ENCODE data around the gene CCDC88A. TPM values are rescaled to one million over a fixed set of nuclear protein-coding genes. Genes with fewer than 3 reads are reported as not detected.
"Not testable (repeated sequence)": the region's sequence is repeated elsewhere in the genome, so short reads cannot be mapped to it uniquely, and the experiment has no call there.

Gene CCDC88A
- total and polyA plus RNA-seq, 8 donors: 10.2 to 30.1 (median 18.8) TPM

DNA sequence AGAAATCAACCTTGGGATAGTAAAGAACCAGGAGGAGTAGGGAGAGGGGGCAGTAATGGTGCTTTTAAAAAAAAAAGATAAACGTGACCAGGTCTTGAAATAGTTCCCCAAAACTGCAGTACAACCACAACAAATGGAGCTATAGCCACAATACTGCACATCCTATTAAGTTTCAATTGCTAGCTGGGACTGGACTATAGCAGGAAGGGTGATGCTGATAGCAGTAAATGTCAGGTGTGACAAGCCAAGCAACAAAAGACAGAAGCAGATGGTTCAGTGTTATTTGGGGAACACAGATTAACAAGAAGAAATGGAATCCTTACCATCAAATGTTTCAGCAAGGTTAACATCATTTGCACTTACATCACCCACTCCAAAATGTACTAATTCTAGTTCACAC lies 177.0 kb downstream of the CCDC88A start:
- H3K36me3 ChIP-seq: peaks cover 0 to 21% (median 5%) of the 10 kb centered on the region in 3 donors
- H3K4me1 ChIP-seq: no peaks in the 10 kb centered on the region
- H3K27me3 ChIP-seq: no peaks in the 10 kb centered on the region
- ATAC-seq: no peak
- intact Hi-C loops (cut with DNase I): no loop called here
- no peak overlapping the region for H3K4me3 ChIP-seq
- WGBS, 2 donors: 47 to 50% methylated on average over 1 of the region's 1 CpG
- no peaks in the 10 kb centered on the region for H3K9me3 ChIP-seq
- no peak for DNase-seq
- TF ChIP-seq, protein P1, sequence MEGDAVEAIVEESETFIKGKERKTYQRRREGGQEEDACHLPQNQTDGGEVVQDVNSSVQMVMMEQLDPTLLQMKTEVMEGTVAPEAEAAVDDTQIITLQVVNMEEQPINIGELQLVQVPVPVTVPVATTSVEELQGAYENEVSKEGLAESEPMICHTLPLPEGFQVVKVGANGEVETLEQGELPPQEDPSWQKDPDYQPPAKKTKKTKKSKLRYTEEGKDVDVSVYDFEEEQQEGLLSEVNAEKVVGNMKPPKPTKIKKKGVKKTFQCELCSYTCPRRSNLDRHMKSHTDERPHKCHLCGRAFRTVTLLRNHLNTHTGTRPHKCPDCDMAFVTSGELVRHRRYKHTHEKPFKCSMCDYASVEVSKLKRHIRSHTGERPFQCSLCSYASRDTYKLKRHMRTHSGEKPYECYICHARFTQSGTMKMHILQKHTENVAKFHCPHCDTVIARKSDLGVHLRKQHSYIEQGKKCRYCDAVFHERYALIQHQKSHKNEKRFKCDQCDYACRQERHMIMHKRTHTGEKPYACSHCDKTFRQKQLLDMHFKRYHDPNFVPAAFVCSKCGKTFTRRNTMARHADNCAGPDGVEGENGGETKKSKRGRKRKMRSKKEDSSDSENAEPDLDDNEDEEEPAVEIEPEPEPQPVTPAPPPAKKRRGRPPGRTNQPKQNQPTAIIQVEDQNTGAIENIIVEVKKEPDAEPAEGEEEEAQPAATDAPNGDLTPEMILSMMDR (IDR thresholded peaks at IDR 0.05): no peak
- FAIRE-seq: no peak
- H3K27ac ChIP-seq: no peak overlapping the region

DNA sequence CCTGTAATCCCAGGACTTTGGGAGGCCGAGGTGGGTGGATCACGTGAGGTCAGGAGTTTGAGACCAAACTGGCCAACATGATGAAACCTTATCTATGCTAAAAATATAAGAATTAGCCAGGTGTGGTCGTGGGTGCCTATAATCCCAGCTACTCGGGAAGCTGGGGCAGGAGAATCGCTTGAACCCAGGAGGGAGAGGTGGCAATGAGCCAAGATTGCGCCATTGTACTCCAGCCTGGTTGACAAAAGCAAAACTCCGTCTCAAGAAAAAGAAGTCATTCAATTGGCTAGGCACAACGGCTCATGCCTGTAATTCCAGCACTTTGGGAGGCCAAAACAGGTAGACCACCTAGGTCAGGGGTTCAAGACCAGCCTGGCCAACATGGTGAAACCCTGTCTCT lies 178.1 kb downstream of the CCDC88A start:
- WGBS, 2 donors: 92% methylated on average over 8 of the region's 8 CpGs
- H3K4me3 ChIP-seq; H3K27me3 ChIP-seq; H3K9me3 ChIP-seq; H3K4me1 ChIP-seq; intact Hi-C loops (cut with DNase I); ATAC-seq; DNase-seq; H3K27ac ChIP-seq; FAIRE-seq: not testable (repeated sequence)
- H3K36me3 ChIP-seq: peaks cover 0 to 27% (median 5%) of the 10 kb centered on the region in 3 donors

DNA sequence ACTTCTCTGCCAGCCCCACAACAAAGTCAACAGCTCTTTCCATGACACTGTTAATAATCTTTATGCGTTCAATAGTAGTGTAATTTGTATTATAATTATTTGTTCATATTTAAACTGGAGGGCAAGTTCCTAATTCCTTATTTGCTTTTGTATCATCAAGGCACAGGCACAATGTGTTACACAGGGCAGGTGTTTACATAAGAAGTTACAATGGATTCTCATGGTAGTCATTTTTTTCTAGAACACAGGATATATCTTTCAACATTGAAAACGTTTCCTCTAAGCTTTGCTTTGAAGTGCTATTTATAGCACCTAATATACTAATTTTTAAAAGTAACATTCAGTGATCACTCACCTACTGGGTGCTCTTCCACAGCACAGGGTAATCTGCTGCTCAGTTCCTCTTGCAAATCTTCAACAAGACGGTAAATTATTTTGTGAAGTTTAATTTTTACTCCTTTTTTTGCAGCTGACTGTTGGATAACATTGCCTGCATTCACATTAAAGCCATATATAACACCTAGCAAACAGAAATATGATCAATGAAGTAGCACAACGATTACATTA lies 179.9 kb downstream of the CCDC88A start:
- H3K9me3 ChIP-seq: no peaks in the 10 kb centered on the region
- WGBS, 2 donors: 49 to 54% methylated on average over 4 of the region's 4 CpGs
- intact Hi-C loops (cut with DNase I): no loop called here
- TF ChIP-seq, protein P1 (IDR thresholded peaks at IDR 0.05): no peak
- ATAC-seq (no peak), DNase-seq (no peak), FAIRE-seq (no peak)
- no peaks in the 10 kb centered on the region for H3K27me3 ChIP-seq
- peaks cover 0 to 3% (median under 1%) of the 10 kb centered on the region in 3 donors for H3K4me1 ChIP-seq
- no peak overlapping the region for H3K4me3 ChIP-seq
- H3K36me3 ChIP-seq: peaks cover 0 to 23% (median 5%) of the 10 kb centered on the region in 3 donors
- H3K27ac ChIP-seq: no peak overlapping the region

Other genes starting within 250 kb of the CCDC88A start
- 1 to 10 TPM; 2.9 to 10.0 (median 6.0) TPM for gene CLHC1, start 187.6 kb downstream of the CCDC88A start, total RNA-seq
- 10 to 100 TPM in 1 of 2 donors, 1 to 10 TPM in 1; 8.1 to 20.0 TPM for gene CLHC1, start 187.6 kb downstream of the CCDC88A start, polyA plus RNA-seq
- gene RPS27A, start 187.2 kb downstream of the CCDC88A start, total RNA-seq: 100 to 1,000 TPM; 501 to 776 (median 622) TPM
- gene RPS27A, start 187.2 kb downstream of the CCDC88A start, polyA plus RNA-seq: 1,000 to 10,000 TPM in 1 of 2 donors, 100 to 1,000 TPM in 1; 587 to 1,369 TPM
- 10 to 100 TPM; 13.6 to 22.9 (median 16.7) TPM for gene MTIF2, start 150.6 kb downstream of the CCDC88A start, total RNA-seq
- gene MTIF2, start 150.6 kb downstream of the CCDC88A start, polyA plus RNA-seq: 10 to 100 TPM; 16.2 to 20.6 TPM
- 10 to 100 TPM; 12.6 to 20.8 (median 17.0) TPM for gene CFAP36, start 99.9 kb upstream of the CCDC88A start, total RNA-seq
- gene CFAP36, start 99.9 kb upstream of the CCDC88A start, polyA plus RNA-seq: 10 to 100 TPM; 34.9 to 57.0 TPM
- gene PPP4R3B, start 197.8 kb upstream of the CCDC88A start, total RNA-seq: 10 to 100 TPM; 32.4 to 59.1 (median 40.8) TPM
- gene PPP4R3B, start 197.8 kb upstream of the CCDC88A start, polyA plus RNA-seq: 10 to 100 TPM; 13.7 to 29.3 TPM

Data from pancreas (tissue), 10 donors.